HG03108 (cell line): ENCODE data around the gene PDE9A.

Experiments used
- ATAC-seq: cut with Tn5 transposase; IDR thresholded peaks from one replicate; pipeline ENCODE4 v1.9.1; 2021; ENCODE audit warnings: moderate library complexity; ENCODE audit not compliant: unreplicated experiment

Gene PDE9A

GRCh38 chr21:42767561-42767835 lies 114.1 kb downstream of the PDE9A start:
- ATAC-seq = no peak

GRCh38 chr21:42768324-42769121 lies 115.1 kb downstream of the PDE9A start:
- no peak for ATAC-seq

GRCh38 chr21:42769183-42769819 lies 115.9 kb downstream of the PDE9A start:
- no peak for ATAC-seq

- no peak for ATAC-seq
Measured at GRCh38 chr21:42769820-42770716, 116.6 kb downstream of the PDE9A start.

GRCh38 chr21:42770717-42771502 lies 117.5 kb downstream of the PDE9A start:
- ATAC-seq = no peak

GRCh38 chr21:42771503-42771805 lies 118.0 kb downstream of the PDE9A start:
- no peak for ATAC-seq

GRCh38 chr21:42775123-42775522 lies 121.7 kb downstream of the PDE9A start:
- no peak for ATAC-seq

GRCh38 chr21:42775891-42776290 lies 122.5 kb downstream of the PDE9A start:
- ATAC-seq = no peak

GRCh38 chr21:42777064-42777756 lies 123.8 kb downstream of the PDE9A start:
- ATAC-seq = no peak

GRCh38 chr21:42777757-42778344 lies 124.4 kb downstream of the PDE9A start:
- ATAC-seq = peak; percentile 62

GRCh38 chr21:42779431-42779861 lies 126.0 kb downstream of the PDE9A start:
- no peak for ATAC-seq

GRCh38 chr21:42780617-42781016 lies 127.2 kb downstream of the PDE9A start:
- ATAC-seq = no peak

GRCh38 chr21:42781150-42781970 lies 127.9 kb downstream of the PDE9A start:
- no peak for ATAC-seq

GRCh38 chr21:42781971-42782722 lies 128.7 kb downstream of the PDE9A start:
- ATAC-seq = no peak

- ATAC-seq = no peak
Measured at GRCh38 chr21:42782723-42783242, 129.4 kb downstream of the PDE9A start.

GRCh38 chr21:42784276-42784675 lies 130.9 kb downstream of the PDE9A start:
- ATAC-seq = no peak

- ATAC-seq = no peak
Measured at GRCh38 chr21:42784896-42785451, 131.6 kb downstream of the PDE9A start.
